NCI-H748 treated with DMSO at 0.1 percent for 48 hours (cell line): ENCODE results near the gene CREG2.

ENCODE experiments used
- DNase-seq: peaks from one replicate; lab custom pipeline; 2025; lab: John Stamatoyannopoulos, UW

Gene CREG2

GRCh38 chr2:101307950-101308431 lies 79.3 kb downstream of the CREG2 start:
- no peak for DNase-seq

GRCh38 chr2:101307503-101307902 lies 79.8 kb downstream of the CREG2 start:
- no peak for DNase-seq

- DNase-seq: no peak
Observed at GRCh38 chr2:101306410-101306809, 80.9 kb downstream of the CREG2 start.

GRCh38 chr2:101305492-101306078 lies 81.7 kb downstream of the CREG2 start:
- no peak for DNase-seq

- no peak for DNase-seq
Observed at GRCh38 chr2:101305035-101305434, 82.3 kb downstream of the CREG2 start.

DNA sequence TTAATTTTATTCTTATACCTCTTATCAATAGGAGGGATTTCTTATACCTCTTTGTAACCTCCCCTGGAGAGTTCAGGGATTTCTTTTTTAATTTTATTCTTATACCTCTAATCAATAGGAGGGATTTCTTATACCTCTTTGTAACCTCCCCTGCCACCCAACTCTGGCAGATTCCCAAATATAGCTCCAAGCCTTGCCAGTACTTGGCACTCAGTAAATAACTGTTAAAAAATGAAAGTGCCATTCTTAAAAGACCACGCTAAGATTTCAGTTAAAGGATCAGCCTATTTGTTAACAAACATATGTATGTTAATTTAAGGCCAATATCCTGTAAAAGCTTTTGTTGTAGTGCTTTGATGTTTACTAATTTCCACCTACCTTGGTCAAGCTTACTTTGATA lies 83.6 kb downstream of the CREG2 start:
- DNase-seq: no peak

DNA sequence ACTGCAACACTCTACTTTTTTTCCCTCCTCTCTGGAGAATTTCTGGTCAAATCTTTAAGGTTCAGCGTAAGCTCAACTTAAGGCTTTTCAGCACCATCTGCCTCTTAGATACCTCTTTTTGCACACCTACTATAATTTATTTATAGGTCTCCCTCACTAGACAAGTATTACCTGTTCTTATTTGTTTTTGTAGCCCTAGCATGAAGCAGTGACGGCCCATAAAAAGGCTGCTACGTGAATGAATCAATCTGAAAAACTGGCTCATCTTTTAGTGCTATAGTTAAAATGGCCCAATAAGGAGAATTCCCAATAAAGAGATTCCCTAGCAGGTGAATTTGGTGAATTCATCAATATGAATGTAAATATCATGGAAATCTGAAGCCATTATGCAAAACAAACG lies 85.3 kb downstream of the CREG2 start:
- no peak for DNase-seq

GRCh38 chr2:101300836-101301235 lies 86.5 kb downstream of the CREG2 start:
- DNase-seq: no peak

GRCh38 chr2:101300164-101300563 lies 87.1 kb downstream of the CREG2 start:
- no peak for DNase-seq

DNA sequence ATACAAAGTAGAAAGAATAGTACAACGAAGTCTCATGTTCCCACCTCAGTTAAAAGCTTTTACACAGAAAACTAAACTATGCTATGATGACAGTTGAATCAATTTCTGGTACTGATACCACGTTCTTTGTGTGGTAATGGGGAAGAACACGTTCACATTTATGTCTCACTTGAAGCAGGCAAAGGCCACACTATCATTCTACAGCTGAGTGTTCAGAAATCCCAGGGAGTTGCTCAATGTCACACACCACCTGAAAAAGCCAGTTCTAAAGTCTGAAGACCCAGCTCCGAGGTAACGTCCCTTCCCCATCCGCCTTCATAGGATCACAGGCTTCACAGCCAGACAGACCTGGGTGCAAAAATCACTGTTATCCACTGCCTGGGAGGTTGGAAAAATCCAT lies 87.7 kb downstream of the CREG2 start:
- DNase-seq: no peak

GRCh38 chr2:101297383-101297782 lies 89.9 kb downstream of the CREG2 start:
- no peak for DNase-seq

- DNase-seq: no peak
Observed at GRCh38 chr2:101296371-101296770, 90.9 kb downstream of the CREG2 start.

DNA sequence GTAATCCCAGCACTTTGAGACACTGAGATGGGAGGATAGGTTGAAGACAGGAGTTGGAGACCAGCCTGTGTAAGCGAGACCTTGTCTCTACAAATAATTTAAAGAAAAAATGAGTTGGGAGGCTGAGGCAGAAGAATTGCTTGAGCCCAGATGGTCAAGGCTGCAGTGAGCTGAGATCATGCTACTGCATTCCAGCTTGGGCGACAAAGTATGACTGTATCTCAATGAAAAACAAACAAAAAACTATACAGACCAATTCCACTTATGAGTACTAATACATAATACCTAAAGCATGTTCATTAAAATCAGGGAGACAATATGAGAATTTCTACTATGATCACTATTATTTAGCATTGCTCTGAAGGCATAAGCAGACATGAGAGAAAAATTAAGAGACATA lies 91.4 kb downstream of the CREG2 start:
- DNase-seq: no peak
